ENCODE data around the gene CARMIL1.

The CARMIL1 gene

DNA sequence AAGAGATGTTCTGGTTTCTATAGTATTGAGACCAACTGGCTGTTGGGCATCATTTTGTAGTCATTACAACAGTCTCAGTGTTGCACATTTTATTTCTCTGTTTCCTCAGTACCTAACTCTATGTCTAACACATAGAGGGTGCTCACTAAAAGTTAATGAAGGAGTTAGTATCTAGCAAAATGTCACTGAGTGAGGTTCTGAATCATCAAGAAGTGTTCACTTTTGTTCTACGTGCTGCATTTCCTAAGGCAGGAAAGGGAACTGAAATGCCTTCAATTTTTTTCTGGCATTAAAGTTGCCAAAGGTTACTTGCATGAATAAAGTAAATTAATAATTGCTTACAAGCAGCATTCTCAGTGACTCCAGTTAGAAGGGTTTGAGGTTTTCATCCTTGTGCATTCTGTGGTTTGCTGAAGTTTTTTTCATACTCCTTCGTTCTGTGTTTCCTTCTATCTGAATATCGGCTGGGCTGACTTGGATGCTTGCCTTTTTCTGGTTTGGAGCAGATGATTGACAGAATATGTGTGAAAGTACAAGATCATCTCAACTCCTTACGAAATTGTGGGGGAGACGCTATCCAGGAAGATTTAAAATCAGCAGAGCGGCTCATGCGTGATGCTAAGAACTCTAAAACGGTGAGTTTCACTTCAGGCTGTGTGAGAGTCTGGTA, 258.3 kb downstream of the CARMIL1 start:
- no peak overlapping the region for H3K4me3 ChIP-seq (replicated peaks; ENCODE audit: low read depth, low read length)
- TF ChIP-seq, protein P1, sequence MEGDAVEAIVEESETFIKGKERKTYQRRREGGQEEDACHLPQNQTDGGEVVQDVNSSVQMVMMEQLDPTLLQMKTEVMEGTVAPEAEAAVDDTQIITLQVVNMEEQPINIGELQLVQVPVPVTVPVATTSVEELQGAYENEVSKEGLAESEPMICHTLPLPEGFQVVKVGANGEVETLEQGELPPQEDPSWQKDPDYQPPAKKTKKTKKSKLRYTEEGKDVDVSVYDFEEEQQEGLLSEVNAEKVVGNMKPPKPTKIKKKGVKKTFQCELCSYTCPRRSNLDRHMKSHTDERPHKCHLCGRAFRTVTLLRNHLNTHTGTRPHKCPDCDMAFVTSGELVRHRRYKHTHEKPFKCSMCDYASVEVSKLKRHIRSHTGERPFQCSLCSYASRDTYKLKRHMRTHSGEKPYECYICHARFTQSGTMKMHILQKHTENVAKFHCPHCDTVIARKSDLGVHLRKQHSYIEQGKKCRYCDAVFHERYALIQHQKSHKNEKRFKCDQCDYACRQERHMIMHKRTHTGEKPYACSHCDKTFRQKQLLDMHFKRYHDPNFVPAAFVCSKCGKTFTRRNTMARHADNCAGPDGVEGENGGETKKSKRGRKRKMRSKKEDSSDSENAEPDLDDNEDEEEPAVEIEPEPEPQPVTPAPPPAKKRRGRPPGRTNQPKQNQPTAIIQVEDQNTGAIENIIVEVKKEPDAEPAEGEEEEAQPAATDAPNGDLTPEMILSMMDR (IDR thresholded peaks at IDR 0.05; ENCODE audit: low read length, missing control alignments), result no peak
- peak; percentile 43 for DNase-seq (ENCODE audit: low read depth)

DNA sequence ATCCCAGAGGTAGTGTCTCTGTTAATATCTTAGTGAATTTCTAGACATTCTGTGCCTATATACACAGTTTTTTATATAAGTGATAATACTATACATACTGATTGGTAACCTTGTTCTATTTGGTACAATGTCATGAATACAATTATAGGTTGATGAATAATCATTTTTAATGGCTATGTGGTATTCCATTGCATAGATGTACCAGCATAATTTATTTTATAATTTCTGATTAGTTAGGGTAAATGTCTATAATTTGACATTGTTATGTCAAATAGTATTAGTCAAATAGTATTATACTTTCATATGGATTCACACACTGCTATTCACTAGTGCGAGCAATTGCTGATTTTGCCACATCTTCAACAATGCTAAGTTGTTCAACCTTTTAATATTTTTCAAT, 262.1 kb downstream of the CARMIL1 start:
- DNase-seq (ENCODE audit: low read depth), result no peak
- TF ChIP-seq, protein P1 (IDR thresholded peaks at IDR 0.05; ENCODE audit: low read length, missing control alignments), result no peak
- no peak overlapping the region for H3K4me3 ChIP-seq (replicated peaks; ENCODE audit: low read depth, low read length)

DNA sequence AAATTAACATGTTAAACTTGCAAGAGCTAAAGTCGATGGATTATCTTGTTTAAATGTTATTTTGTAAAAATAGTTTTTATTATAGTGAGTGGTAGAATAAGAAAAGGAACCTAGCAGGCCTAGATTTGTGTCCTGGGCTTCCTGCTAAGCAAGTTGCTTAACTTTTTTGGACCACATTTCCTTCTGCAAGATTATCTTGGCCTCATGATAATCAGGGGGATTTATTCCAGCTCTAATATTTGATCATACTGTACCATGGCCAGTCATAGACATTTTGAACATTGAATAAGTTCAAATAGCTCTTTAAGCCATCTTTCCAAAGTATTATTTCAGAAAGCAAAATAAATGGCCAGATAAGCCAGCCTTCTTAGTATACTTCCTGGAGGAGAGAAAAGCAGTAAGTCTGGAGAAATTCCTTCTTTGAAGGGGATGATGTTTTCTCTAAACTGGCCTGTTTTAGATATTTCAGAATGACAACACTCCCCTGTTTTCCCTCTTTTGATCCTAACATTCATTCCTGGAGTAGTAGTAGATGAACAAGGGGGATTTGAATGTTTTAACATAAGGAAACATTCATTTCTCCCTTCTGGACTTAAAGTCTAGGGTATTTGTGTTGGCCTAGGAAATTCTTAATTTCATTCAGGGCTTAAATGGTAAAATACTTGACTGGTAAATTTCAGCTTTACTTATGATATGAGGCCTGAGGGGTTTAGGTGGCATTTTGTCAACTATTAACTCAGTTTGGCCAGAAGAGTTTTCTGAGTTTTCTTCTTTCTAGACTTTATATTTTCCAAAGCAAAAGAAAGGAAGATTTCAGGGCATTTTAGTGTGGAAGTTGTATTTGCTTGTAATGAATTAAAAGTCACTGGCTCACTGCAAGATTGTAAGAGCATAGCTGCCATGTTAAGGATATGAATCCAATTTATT, 264.1 kb downstream of the CARMIL1 start:
- DNase-seq (ENCODE audit: low read depth), result no peak
- TF ChIP-seq, protein P1 (IDR thresholded peaks at IDR 0.05; ENCODE audit: low read length, missing control alignments), result no peak
- no peak overlapping the region for H3K4me3 ChIP-seq (replicated peaks; ENCODE audit: low read depth, low read length)

GRCh38 chr6:25544833-25545232, 265.7 kb downstream of the CARMIL1 start:
- H3K4me3 ChIP-seq (replicated peaks; ENCODE audit: low read depth, low read length), result no peak overlapping the region
- no peak for DNase-seq (ENCODE audit: low read depth)
- TF ChIP-seq, protein P1 (IDR thresholded peaks at IDR 0.05; ENCODE audit: low read length, missing control alignments), result no peak

GRCh38 chr6:25547797-25548196, 268.6 kb downstream of the CARMIL1 start:
- H3K4me3 ChIP-seq (replicated peaks; ENCODE audit: low read depth, low read length), result no peak overlapping the region
- TF ChIP-seq, protein P1 (IDR thresholded peaks at IDR 0.05; ENCODE audit: low read length, missing control alignments), result no peak
- no peak for DNase-seq (ENCODE audit: low read depth)

GRCh38 chr6:25548451-25548850, 269.3 kb downstream of the CARMIL1 start:
- DNase-seq (ENCODE audit: low read depth), result no peak
- TF ChIP-seq, protein P1 (IDR thresholded peaks at IDR 0.05; ENCODE audit: low read length, missing control alignments), result no peak
- no peak overlapping the region for H3K4me3 ChIP-seq (replicated peaks; ENCODE audit: low read depth, low read length)

Measured in fibroblast of pulmonary artery (primary cell).